IPS-NIHi11 (cell line): Measurements from ENCODE around the gene SORL1.

ENCODE experiments used
- DNase-seq: peaks from one replicate; pipeline ENCODE4 v3.0.0; 2012; ENCODE audit warnings: mixed read lengths, low spot score

The SORL1 gene

GRCh38 chr11:121659811-121660210, 207.7 kb downstream of the SORL1 start:
- DNase-seq, result no peak

DNA sequence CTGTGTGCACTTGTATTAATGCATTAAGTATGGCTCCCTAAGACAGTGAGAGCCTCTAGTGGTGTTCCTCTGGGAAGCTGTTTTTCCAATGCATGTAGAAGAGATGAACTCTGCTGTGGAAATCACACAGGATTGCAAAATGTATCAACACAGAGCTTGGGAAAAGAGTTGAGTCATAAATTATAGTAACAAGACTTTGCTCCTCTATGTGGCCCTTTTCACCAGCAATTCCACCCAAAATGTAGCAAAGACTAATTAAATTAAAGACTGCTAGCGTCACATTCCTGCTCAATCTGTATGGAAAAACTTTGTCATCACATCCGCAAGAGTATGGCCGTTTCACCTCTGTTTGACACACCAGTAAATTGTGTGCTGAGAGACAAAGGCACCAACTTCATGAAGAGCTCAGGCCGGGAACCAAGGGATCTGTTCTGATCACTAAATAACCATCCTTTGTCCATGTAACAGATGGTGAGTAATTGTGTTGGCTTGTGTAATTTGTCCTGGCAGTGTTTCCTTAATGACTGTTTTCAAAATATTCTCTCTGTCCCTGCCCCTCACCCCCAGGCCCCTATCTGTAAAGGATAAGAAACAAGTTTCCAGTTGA, 209.9 kb downstream of the SORL1 start:
- DNase-seq, result no peak

GRCh38 chr11:121664144-121664543, 212.0 kb downstream of the SORL1 start:
- DNase-seq, result no peak

- no peak for DNase-seq
Measured at GRCh38 chr11:121665206-121665838, 213.2 kb downstream of the SORL1 start.

DNA sequence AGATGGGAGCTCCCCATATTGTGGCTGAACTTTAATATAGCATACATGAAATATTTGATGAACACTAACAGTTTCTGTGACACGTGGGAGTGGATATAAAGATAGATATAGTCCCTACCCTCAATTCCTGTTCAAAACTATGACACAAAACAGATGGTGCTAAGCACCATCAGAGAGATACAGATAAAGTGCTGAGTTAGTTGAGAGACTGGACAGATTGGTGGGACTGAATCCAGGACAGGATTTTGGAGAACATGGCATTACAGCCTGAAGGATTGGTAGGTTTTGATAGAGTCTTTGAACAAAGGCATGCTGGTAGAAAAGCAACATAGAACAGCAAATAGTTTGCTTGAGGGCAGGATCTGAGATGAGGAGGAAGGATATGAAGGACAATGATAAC, 215.7 kb downstream of the SORL1 start:
- no peak for DNase-seq

DNA sequence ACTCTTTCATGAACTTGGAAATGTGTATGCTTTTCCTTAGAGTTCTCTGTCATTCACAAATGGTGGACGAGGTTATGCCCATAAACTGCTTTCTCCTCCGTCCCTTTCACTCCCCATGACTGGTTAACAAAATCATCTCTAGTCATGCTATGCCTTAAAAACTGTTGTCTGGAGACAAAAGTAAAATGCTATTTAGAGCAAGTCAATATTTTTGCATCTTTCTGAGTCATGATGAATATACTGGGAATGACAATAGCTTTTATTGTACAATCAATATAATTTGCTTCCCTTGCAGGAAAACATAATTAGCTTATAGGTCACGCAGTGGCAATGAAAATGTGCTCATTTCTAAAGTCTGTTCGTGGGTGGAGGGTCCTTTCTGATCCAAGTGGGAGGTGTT, 217.3 kb downstream of the SORL1 start:
- no peak for DNase-seq

DNA sequence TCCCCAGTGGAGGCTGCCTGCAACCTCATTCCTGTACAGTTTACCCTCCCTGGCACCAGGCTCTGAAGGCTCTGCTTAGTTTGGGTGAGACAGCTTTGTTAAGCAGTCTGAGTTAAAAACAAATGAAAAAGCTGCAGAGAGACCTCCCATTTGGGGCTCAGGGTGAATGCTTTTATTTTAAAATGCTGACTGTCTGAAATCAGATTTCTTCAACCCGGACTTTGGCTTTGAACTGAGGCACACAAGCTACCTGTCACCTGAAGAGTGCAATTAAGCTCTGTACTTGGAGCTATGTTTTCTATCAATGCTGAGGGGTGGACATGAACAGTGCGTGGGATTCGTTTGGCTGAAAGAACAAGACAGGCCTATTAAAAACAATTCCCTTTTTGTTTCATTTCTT, 218.2 kb downstream of the SORL1 start:
- no peak for DNase-seq

GRCh38 chr11:121670805-121671282, 218.7 kb downstream of the SORL1 start:
- no peak for DNase-seq

DNA sequence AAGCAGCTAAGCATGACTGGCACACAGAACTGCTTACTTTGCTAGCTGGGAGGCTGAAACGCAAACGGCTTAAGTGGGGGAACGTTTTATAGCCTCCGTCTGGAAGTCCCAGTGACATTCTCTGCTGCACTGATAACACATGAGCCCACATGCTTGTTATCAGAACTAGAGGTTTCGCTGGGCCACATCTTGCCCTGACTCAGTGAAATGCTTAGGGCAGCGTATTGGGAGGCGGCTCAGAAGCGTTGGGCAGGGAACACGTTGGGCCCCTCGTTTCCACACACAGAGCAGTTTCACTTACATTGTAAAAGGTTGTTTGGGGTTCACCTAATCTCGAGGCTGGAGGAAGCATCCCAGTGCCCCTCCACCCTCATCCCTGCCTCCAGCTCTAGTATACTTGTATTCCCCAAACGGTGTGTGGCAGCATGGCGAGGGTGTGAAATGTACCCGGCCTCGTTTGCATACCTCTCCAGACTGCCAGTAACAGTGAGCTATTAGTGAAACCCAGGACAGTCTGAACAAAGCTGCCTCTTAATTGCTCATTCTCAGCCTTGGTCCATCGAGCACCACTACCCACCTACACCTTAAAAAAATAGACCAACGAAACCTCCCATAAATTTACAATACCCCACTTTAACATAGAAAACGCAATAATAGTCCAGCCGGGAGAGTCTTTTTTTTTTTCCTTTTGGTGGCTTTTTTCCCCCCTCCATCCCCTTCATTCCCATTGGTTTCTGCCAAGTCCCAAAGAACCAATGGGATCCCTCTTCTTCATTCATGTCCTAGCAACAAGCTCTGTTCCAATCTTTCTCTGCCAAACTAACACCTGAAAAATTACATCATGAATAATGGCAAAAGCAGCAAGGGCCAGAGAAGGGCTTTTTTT, 219.4 kb downstream of the SORL1 start:
- DNase-seq, result peak; percentile 63

DNA sequence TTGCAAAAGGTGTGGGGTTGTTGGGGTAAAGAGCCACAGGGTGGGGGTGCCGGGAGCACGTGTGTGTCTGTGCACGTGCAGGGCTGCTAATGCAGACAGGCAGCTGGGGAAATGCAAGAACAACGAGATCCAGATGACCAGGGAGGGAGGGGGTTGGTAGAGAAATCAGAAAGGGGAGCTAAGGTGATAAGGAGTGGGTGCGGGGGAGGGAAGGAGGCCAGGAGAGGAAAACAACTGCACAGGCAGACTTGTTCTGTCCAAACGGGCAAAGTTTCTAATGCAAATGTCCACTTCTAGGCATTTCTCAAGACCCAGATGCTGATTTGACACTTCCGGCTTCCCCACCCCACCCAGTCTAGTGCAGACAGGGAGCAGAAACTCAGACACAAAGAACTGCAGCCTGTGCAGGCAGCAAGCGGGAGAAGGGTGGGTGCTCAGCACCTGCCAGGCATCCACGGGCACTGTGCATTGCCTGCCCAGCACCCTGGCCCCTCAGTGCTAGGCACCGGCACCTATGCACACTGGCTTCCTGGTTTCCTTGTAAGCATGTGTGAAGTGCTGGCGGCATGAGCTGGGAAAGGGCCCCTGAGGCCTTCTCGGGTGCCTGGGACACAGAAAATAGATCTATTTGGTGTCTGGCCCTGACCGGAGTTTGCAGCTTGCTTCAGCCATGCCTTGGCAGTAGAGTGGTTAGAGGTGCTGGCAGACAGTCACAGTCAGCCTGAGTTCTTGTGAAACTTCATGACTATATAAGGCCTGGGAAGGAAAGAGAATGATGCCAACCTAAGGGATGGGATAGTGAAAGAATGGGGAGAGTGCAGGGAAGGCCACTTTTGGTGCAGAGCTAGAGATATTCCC, 220.7 kb downstream of the SORL1 start:
- no peak for DNase-seq

- DNase-seq, result no peak
Measured at GRCh38 chr11:121681550-121682268, 229.6 kb downstream of the SORL1 start.
